ENCODE results near the gene C16orf54.

GRCh38 chr16:29744541-29745101 lies 1.2 kb downstream of the C16orf54 start:
- no peak for TF ChIP-seq CTCF (IDR thresholded peaks at IDR 0.05)
- TF ChIP-seq POLR2AphosphoS5 (IDR thresholded peaks at IDR 0.05) = no peak
